Amniotic epithelial cell (primary cell): ENCODE results near the gene CHST4.
"Not testable (repeated sequence)": the region's sequence is repeated elsewhere in the genome, so short reads cannot be mapped to it uniquely, and the experiment has no call there.

ENCODE experiments used
- DNase-seq: peaks from one replicate; pipeline ENCODE4 v3.0.0-alpha.2; 2010; ENCODE audit warnings: low read depth

Gene CHST4

GRCh38 chr16:71526111-71526631, at the start of gene CHST4:
TSS of gene CHST4 (plus strand) at chr16:71526426. CDS start at chr16:71536678, 10,252 bp downstream.
- peak; percentile 59 for DNase-seq

GRCh38 chr16:71476457-71477124, 49.6 kb upstream of the CHST4 start:
- no peak for DNase-seq

- peak; percentile 58 for DNase-seq
Observed at GRCh38 chr16:71479420-71479819, 46.8 kb upstream of the CHST4 start.

GRCh38 chr16:71480956-71481355, 45.3 kb upstream of the CHST4 start:
- no peak for DNase-seq

- DNase-seq = no peak
Observed at GRCh38 chr16:71482569-71482968, 43.7 kb upstream of the CHST4 start.

- DNase-seq = peak; percentile 94
Observed at GRCh38 chr16:71484006-71484893, 42.0 kb upstream of the CHST4 start.

- DNase-seq = no peak
Observed at GRCh38 chr16:71489122-71489521, 37.1 kb upstream of the CHST4 start, which contains the start of gene ZNF19. TSS of gene ZNF19 (minus strand) at chr16:71489324. CDS start at chr16:71482114, 7,210 bp downstream.

- no peak for DNase-seq
Observed at GRCh38 chr16:71490361-71490760, 35.9 kb upstream of the CHST4 start.

- DNase-seq = no peak
Observed at GRCh38 chr16:71491054-71491453, 35.2 kb upstream of the CHST4 start.

- DNase-seq = no peak
Observed at GRCh38 chr16:71492786-71493185, 33.4 kb upstream of the CHST4 start.

GRCh38 chr16:71493213-71493612, 33.0 kb upstream of the CHST4 start:
- DNase-seq = no peak

- DNase-seq = no peak
Observed at GRCh38 chr16:71498031-71498430, 28.2 kb upstream of the CHST4 start.

GRCh38 chr16:71499775-71500364, 26.4 kb upstream of the CHST4 start:
- peak; percentile 54 for DNase-seq

GRCh38 chr16:71500964-71501363, 25.3 kb upstream of the CHST4 start:
- no peak for DNase-seq

- DNase-seq = no peak
Observed at GRCh38 chr16:71501547-71501946, 24.7 kb upstream of the CHST4 start.

GRCh38 chr16:71504051-71504450, 22.2 kb upstream of the CHST4 start:
- DNase-seq = not testable (repeated sequence)

- no peak for DNase-seq
Observed at GRCh38 chr16:71504901-71505300, 21.3 kb upstream of the CHST4 start.

- no peak for DNase-seq
Observed at GRCh38 chr16:71507061-71507460, 19.2 kb upstream of the CHST4 start.

GRCh38 chr16:71513302-71513701, 12.9 kb upstream of the CHST4 start:
- DNase-seq = no peak

- DNase-seq = no peak
Observed at GRCh38 chr16:71514476-71514875, 11.8 kb upstream of the CHST4 start.

- no peak for DNase-seq
Observed at GRCh38 chr16:71515026-71515425, 11.2 kb upstream of the CHST4 start.

GRCh38 chr16:71520550-71520949, 5.7 kb upstream of the CHST4 start:
- DNase-seq = no peak
